ENCODE results near the gene ARHGAP26. TPM values are rescaled to one million over a fixed set of nuclear protein-coding genes. Genes with fewer than 3 reads are reported as not detected.

Gene ARHGAP26
- total and polyA plus RNA-seq, 7 donors = 2.5 to 28.7 (median 12.0) TPM

DNA sequence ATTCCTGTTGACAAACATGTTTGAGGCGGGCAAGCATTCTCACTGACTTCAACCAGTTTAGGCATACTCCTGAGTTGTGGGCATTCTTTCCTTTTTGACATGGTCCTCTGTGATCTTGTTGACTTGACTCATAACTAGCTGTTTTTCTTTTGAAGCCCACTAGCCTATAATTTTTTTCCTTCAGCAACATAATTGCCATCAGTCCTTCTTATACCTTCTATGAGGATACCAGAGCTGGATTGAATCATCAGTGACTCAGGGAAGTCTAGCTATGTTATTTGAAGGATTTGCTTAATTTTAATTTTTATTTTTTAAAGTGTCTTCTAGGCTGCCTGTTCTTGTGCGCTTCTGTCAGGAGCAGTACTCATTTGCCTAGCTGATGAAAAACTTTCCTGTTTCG lies 373.8 kb downstream of the ARHGAP26 start:
- H3K4me3 ChIP-seq = no peak overlapping the region
- WGBS, 3 donors = 96 to 100% (median 99%) methylated on average over 3 of the region's 3 CpGs
- peaks cover 0 to 6% of the 10 kb centered on the region in 2 donors for H3K36me3 ChIP-seq (ENCODE audit: insufficient read depth in 1 of 2, low read depth in 1 of 2)
- peaks cover 81% of the 10 kb centered on the region for H3K4me1 ChIP-seq
- H3K27me3 ChIP-seq (ENCODE audit: insufficient read depth in 3 of 3, low read length in 2 of 3) = no peaks in the 10 kb centered on the region
- no peaks in the 10 kb centered on the region for H3K9me3 ChIP-seq
- ATAC-seq (no peak), DNase-seq (no peak)
- H3K27ac ChIP-seq = peak overlapping the region; percentile 94
- intact Hi-C loops (cut with DNase I) = loop anchor here in 1 of 2 donors (5.0 kb wide), 1 partner anchor 33 kb away; no protein-coding TSS in a partner anchor
- TF ChIP-seq, protein P1, sequence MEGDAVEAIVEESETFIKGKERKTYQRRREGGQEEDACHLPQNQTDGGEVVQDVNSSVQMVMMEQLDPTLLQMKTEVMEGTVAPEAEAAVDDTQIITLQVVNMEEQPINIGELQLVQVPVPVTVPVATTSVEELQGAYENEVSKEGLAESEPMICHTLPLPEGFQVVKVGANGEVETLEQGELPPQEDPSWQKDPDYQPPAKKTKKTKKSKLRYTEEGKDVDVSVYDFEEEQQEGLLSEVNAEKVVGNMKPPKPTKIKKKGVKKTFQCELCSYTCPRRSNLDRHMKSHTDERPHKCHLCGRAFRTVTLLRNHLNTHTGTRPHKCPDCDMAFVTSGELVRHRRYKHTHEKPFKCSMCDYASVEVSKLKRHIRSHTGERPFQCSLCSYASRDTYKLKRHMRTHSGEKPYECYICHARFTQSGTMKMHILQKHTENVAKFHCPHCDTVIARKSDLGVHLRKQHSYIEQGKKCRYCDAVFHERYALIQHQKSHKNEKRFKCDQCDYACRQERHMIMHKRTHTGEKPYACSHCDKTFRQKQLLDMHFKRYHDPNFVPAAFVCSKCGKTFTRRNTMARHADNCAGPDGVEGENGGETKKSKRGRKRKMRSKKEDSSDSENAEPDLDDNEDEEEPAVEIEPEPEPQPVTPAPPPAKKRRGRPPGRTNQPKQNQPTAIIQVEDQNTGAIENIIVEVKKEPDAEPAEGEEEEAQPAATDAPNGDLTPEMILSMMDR (IDR thresholded peaks at IDR 0.05) = no peak

DNA sequence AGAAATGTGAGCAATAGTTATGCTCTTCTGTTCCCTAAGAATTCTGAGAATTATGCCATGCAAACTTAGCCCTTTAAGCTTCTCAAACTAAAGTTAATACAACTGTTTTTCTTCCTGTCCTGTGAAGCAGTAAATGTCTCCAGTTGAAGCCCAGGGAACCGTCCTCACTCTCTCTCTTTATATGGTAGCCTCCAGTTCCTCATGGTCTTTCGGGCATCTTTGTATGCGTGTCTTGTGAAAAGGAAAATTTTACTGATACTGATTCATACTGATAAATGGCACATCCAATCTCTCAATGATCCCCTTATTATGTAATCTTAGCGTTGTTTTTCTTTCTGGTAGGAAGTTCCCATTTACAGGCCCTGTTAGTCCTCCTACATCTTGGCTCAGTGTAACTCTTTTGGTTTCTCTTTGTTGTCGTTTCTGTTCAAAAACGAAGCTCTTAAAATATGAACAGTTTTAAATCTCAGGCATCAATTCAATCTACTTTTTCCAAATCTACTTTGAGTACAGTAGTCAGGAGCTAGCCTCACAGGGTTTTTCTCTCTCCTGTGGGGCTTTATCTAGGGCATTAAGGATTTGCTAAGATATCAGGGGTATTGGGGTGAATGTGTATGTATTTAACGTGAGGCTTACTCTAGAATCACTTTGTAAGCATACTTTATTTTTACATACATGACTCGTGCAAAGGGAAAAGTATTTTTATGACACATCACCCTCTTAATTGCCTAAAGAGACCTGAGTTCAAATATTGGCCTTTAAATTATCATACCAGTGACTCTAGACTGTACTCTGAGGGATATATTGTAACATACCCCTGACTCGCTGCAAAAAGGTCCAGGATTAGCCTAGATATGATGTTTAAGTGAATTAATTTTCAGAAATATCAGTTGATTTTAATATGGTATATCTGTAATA lies 375.3 kb downstream of the ARHGAP26 start:
- H3K4me1 ChIP-seq = peaks cover 67% of the 10 kb centered on the region
- DNase-seq (no peak), ATAC-seq (no peak)
- peak overlapping the region; percentile 94 for H3K27ac ChIP-seq
- H3K27me3 ChIP-seq (ENCODE audit: insufficient read depth in 3 of 3, low read length in 2 of 3) = no peaks in the 10 kb centered on the region
- peak overlapping the region; percentile 40 for H3K4me3 ChIP-seq
- intact Hi-C loops (cut with DNase I) = no loop called here
- WGBS, 3 donors = 36 to 65% (median 41%) methylated on average over 9 of the region's 9 CpGs
- TF ChIP-seq, protein P1 (IDR thresholded peaks at IDR 0.05) = no peak
- no peaks in the 10 kb centered on the region for H3K9me3 ChIP-seq
- H3K36me3 ChIP-seq (ENCODE audit: insufficient read depth in 1 of 2, low read depth in 1 of 2) = peaks cover 0 to 15% of the 10 kb centered on the region in 2 donors

DNA sequence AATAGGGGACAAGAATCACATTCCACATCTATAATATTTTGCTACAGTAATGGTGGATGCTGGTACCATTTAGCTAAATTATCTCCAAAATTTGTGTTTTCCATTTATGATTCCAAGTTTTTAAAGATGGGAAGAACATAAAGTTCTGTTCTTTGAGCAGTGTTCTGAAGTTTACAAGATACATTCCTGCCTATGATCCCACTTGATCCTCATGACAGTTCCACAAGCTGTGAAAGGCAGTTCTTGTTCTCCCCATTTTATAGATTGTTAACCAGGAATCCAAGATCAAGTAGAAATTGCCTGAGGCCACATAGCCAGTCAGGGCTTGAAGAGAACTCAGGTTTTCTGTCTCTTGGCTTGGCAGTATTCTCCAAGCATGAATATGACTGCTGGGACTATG lies 376.0 kb downstream of the ARHGAP26 start:
- peaks cover 0 to 18% of the 10 kb centered on the region in 2 donors for H3K36me3 ChIP-seq (ENCODE audit: insufficient read depth in 1 of 2, low read depth in 1 of 2)
- no peak overlapping the region for H3K4me3 ChIP-seq
- H3K9me3 ChIP-seq = no peaks in the 10 kb centered on the region
- no peaks in the 10 kb centered on the region for H3K27me3 ChIP-seq (ENCODE audit: insufficient read depth in 3 of 3, low read length in 2 of 3)
- intact Hi-C loops (cut with DNase I) = no loop called here
- TF ChIP-seq, protein P1 (IDR thresholded peaks at IDR 0.05) = no peak
- H3K27ac ChIP-seq = peak overlapping the region; percentile 94
- ATAC-seq (no peak), DNase-seq (no peak)
- peaks cover 60% of the 10 kb centered on the region for H3K4me1 ChIP-seq

DNA sequence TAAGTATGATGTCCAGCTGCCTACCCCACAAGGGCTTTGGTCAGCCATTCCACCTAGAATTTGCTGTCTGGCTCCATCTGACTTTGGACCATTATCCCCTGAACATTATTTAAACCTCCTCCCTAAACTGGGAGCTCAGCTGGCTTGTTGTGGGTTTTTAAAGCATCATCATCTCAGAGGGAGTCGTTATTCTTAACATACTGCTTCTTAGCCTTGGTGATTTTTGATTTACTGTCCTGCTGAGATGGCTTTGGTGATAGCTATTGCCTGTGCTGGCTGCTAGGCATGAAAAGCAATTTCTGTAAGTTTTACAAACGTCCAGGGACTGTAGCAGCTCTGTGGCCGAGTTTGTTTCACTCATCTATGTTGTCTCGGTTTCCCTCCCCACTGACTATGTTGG lies 377.2 kb downstream of the ARHGAP26 start:
- peaks cover 0 to 21% of the 10 kb centered on the region in 2 donors for H3K36me3 ChIP-seq (ENCODE audit: insufficient read depth in 1 of 2, low read depth in 1 of 2)
- H3K9me3 ChIP-seq = no peaks in the 10 kb centered on the region
- no peak for DNase-seq
- peak overlapping the region; percentile 34 for H3K27ac ChIP-seq
- TF ChIP-seq, protein P1 (IDR thresholded peaks at IDR 0.05) = no peak
- no peak for ATAC-seq
- intact Hi-C loops (cut with DNase I) = no loop called here
- no peaks in the 10 kb centered on the region for H3K27me3 ChIP-seq (ENCODE audit: insufficient read depth in 3 of 3, low read length in 2 of 3)
- 73 to 75% (median 74%) methylated on average over 4 of the region's 4 CpGs for WGBS, 3 donors
- peaks cover 48% of the 10 kb centered on the region for H3K4me1 ChIP-seq
- no peak overlapping the region for H3K4me3 ChIP-seq
